DMS79 (cell line): Measurements from ENCODE around the gene HAPLN1.

Experiments used
- DNase-seq: peaks from one replicate; lab custom pipeline; 2025; lab: John Stamatoyannopoulos, UW

The HAPLN1 gene

GRCh38 chr5:83641946-83642345 lies 78.7 kb downstream of the HAPLN1 start:
- no peak for DNase-seq

GRCh38 chr5:83639911-83640310 lies 80.7 kb downstream of the HAPLN1 start:
- no peak for DNase-seq

DNA sequence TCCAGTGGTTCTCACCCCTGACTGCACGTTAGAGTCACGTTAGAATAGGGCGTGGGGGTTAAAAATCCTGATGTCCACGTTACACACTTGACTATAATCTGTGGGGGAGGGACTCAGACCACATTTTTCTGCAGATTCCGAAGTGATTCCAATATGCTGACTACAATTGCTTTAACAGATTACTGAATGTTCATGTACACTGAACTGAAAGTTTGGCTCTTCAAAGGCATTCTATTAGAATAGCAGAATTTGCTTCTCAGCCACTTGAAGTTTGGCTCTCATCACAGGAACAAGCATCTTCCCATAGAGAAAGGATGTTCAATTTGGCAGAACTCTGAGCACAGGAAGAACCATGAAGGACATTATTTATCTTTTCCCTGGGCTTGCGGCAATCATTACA lies 84.5 kb downstream of the HAPLN1 start:
- DNase-seq = no peak

GRCh38 chr5:83633285-83633684 lies 87.4 kb downstream of the HAPLN1 start:
- no peak for DNase-seq

GRCh38 chr5:83632874-83633273 lies 87.8 kb downstream of the HAPLN1 start:
- DNase-seq = no peak

DNA sequence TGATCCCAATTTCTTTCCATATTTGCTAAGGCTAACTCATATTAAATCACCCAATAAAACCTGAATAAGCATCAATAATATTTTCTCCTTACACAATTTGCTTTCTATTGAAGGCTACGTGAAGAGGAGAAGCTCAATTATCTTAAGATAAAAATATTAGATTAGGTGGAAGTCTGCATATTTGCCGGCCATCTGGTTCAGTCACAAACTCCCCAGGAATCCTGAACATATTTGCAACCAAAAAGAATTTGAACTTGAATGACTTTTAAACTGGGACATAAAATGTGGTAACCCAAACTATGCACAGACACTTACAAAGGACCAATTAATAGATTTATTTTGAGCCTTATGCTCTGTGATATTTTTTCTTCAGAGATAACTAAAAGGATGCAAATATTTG lies 92.3 kb downstream of the HAPLN1 start:
- no peak for DNase-seq

GRCh38 chr5:83614841-83615240 lies 105.8 kb downstream of the HAPLN1 start:
- no peak for DNase-seq

DNA sequence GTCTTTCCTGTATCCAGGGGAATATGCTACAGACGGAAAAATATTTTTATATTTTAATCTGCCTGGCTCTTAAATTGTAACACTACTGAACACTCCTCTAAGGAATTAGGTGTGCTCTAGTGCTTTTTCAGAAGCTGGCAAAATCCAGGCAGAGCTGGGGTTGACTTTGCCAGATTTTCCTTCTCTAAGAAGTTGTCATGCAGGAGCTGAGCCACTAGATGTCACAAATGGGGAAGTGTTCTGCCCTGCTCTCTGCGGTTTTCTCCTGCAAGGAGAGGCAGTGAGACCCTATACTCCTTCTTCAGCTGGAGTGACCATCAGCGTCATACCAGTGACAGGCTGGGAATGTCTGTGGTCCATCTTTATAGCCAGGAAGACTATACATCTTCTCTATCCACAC lies 112.5 kb downstream of the HAPLN1 start:
- DNase-seq = no peak

- no peak for DNase-seq
Measured at GRCh38 chr5:83595217-83595616, 125.4 kb downstream of the HAPLN1 start.

- no peak for DNase-seq
Measured at GRCh38 chr5:83590966-83591365, 129.7 kb downstream of the HAPLN1 start.

DNA sequence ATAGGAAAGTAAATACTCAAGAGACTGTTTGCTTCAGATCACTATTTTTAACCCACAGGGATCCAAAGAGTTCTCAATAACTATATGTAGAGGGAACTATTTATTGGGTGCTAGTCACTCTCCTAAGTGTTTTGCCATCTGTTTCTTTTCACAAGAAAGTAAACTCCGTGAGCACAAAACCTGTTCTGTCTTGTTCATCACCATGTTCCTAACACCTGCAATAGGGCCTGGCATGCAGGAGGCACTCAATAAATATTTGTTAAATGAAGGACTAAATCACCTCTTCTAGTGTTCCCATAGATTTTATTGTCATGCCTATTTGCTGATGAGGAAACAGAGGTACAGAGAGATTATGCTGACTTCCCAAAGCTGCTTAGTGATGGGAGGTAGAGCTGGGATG lies 130.9 kb downstream of the HAPLN1 start:
- DNase-seq = no peak
